ENCODE results near the gene RTTN. TPM values are rescaled to one million over a fixed set of nuclear protein-coding genes. Genes with fewer than 3 reads are reported as not detected.

RTTN gene
- total RNA-seq, 2 experiments from 2014 or later, result 23.0 to 26.8 TPM

GRCh38 chr18:69957747-69958146 lies 247.7 kb downstream of the RTTN start:
- no peak for DNase-seq
- H3K9me3 Mint-ChIP-seq, result peaks cover 3% of the 10 kb centered on the region
- peaks cover 21% of the 10 kb centered on the region for H3K36me3 Mint-ChIP-seq (ENCODE audit: low read depth)
- no peak overlapping the region for H3K4me3 Mint-ChIP-seq
- H3K4me1 Mint-ChIP-seq, result peaks cover 21% of the 10 kb centered on the region
- POLR2A ChIA-PET, result interaction anchor here (1.1 to 4.7 kb wide), 5 partner anchors 10 to 25 kb away, joined by 6 to 101 read pairs (median 12); partner anchors contain the start of gene CD226
- H3K27ac Mint-ChIP-seq, result no peak overlapping the region
- CTCF ChIA-PET, result interaction anchor here (1.7 to 2.4 kb wide), 2 partner anchors 10 to 22 kb away, joined by 6 to 15 read pairs; partner anchors contain the start of gene CD226
- no peaks in the 10 kb centered on the region for H3K27me3 Mint-ChIP-seq

GRCh38 chr18:69956665-69957620 lies 248.5 kb downstream of the RTTN start:
- no peak overlapping the region for H3K27ac Mint-ChIP-seq

GRCh38 chr18:69956057-69956456 lies 249.4 kb downstream of the RTTN start:
- ChIA-PET POLR2A (interaction anchor here (0.9 to 4.7 kb wide), 14 partner anchors 10 to 115 kb away, joined by 3 to 101 read pairs (median 5); partner anchors contain the start of gene CD226), CTCF (interaction anchor here (0.6 to 2.0 kb wide), 8 partner anchors 9 to 478 kb away, joined by 3 to 10 read pairs (median 4); partner anchors contain the start of gene CD226)
- H3K36me3 Mint-ChIP-seq (ENCODE audit: low read depth), result peaks cover 30% of the 10 kb centered on the region
- DNase-seq, result peak; percentile 42
- peaks cover 33% of the 10 kb centered on the region for H3K4me1 Mint-ChIP-seq
- H3K27me3 Mint-ChIP-seq, result no peaks in the 10 kb centered on the region
- H3K27ac Mint-ChIP-seq, result no peak overlapping the region
- H3K4me3 Mint-ChIP-seq, result no peak overlapping the region
- peaks cover 5% of the 10 kb centered on the region for H3K9me3 Mint-ChIP-seq

More at GRCh38 chr18:69956665-69957620, 248.5 kb downstream of the RTTN start:
- H3K4me1 Mint-ChIP-seq, result peaks cover 24% of the 10 kb centered on the region
- DNase-seq, result peak; percentile 34
- peaks cover 23% of the 10 kb centered on the region for H3K36me3 Mint-ChIP-seq (ENCODE audit: low read depth)
- POLR2A ChIA-PET, result interaction anchor here (0.9 to 4.7 kb wide), 15 partner anchors 11 to 114 kb away, joined by 3 to 101 read pairs (median 6); partner anchors contain the start of gene CD226
- H3K9me3 Mint-ChIP-seq, result peaks cover 4% of the 10 kb centered on the region
- no peak overlapping the region for H3K4me3 Mint-ChIP-seq
- CTCF ChIA-PET, result interaction anchor here (0.6 to 2.0 kb wide), 8 partner anchors 10 to 477 kb away, joined by 3 to 10 read pairs (median 4); partner anchors contain the start of gene CD226
- H3K27me3 Mint-ChIP-seq, result no peaks in the 10 kb centered on the region

- DNase-seq, result no peak
- H3K9me3 Mint-ChIP-seq, result peaks cover 5% of the 10 kb centered on the region
- no peak overlapping the region for H3K4me3 Mint-ChIP-seq
- H3K27ac Mint-ChIP-seq, result no peak overlapping the region
- ChIA-PET CTCF (interaction anchor here (1.0 to 1.5 kb wide), 3 partner anchors 8 to 57 kb away, joined by 3 to 8 read pairs (median 4); no protein-coding TSS in a partner anchor), POLR2A (interaction anchor here (0.8 to 4.7 kb wide), 7 partner anchors 9 to 70 kb away, joined by 3 to 101 read pairs (median 4); partner anchors contain the start of gene CD226)
- H3K27me3 Mint-ChIP-seq, result no peaks in the 10 kb centered on the region
- H3K4me1 Mint-ChIP-seq, result peaks cover 33% of the 10 kb centered on the region
- peaks cover 30% of the 10 kb centered on the region for H3K36me3 Mint-ChIP-seq (ENCODE audit: low read depth)
These were observed 250.6 kb downstream of the RTTN start for GRCh38 chr18:69954719-69955480.

- H3K27ac Mint-ChIP-seq, result no peak overlapping the region
- peaks cover 5% of the 10 kb centered on the region for H3K9me3 Mint-ChIP-seq
- CTCF ChIA-PET, result no interaction called here
- peaks cover 33% of the 10 kb centered on the region for H3K4me1 Mint-ChIP-seq
- H3K27me3 Mint-ChIP-seq, result no peaks in the 10 kb centered on the region
- POLR2A ChIA-PET, result interaction anchor here (4.7 kb wide), 1 partner anchor 18 kb away, joined by 81 read pairs; no protein-coding TSS in a partner anchor
- H3K36me3 Mint-ChIP-seq (ENCODE audit: low read depth), result peaks cover 29% of the 10 kb centered on the region
- H3K4me3 Mint-ChIP-seq, result peak overlapping the region; percentile 11
- DNase-seq, result no peak
These were observed 252.3 kb downstream of the RTTN start for GRCh38 chr18:69953191-69953590.

Other genes with a start within 250 kb of the RTTN start
- gene SOCS6, start 83.4 kb upstream of the RTTN start, total RNA-seq, result 1 to 10 TPM; 2.1 TPM

Measured in activated CD4-positive, alpha-beta memory T cell treated with anti-CD3 and anti-CD28 coated beads, Interleukin-2, amount 10 ng/mL, durations not matched to agents 7 days and 5 days (primary cell).